HEK293 (cell line): Measurements from ENCODE around the gene MAP3K5.

Experiments
- CTCF ChIA-PET: fragments of 350-600 bp; formaldehyde crosslinking; extraction: SDS; loops from one replicate; lab custom pipeline; 2021; ENCODE audit warnings: antibody characterized with exemption; lab: Yijun Ruan, JAX
- POLR2A ChIA-PET: fragments of 300-600 bp; formaldehyde crosslinking; extraction: SDS; loops from one replicate; lab custom pipeline; 2020; ENCODE audit warnings: antibody characterized with exemption, inconsistent platforms; lab: Yijun Ruan, JAX
- H3K27ac ChIP-seq: fragments of 200-500 bp; sonication (Bioruptor generic); 2 replicates; pipeline ENCODE4 v1.5.1; 2014; ENCODE audit warnings: low read depth, low read length, control low read depth, inconsistent platforms; ENCODE audit errors: extremely low read depth
- H3K36me3 ChIP-seq, 2 experiments: fragments of 200-500 bp in 1 of 2; sonication (Bioruptor generic) in 1 of 2; 1 replicate in 1 of 2; 2 replicates in 1 of 2; pipeline ENCODE4 v1.5.1; 2014 to 2017; ENCODE audit warnings: inconsistent platforms in 2 of 2, low read length in 2 of 2; ENCODE audit not compliant: control insufficient read depth in 2 of 2, insufficient read depth in 1 of 2
- H3K4me1 ChIP-seq: fragments of 200-500 bp; sonication (Bioruptor generic); 2 replicates; pipeline ENCODE4 v1.5.1; 2014; ENCODE audit warnings: mild to moderate bottlenecking, low read length, inconsistent platforms; ENCODE audit not compliant: control insufficient read depth, insufficient read depth
- H3K4me3 ChIP-seq: 2 replicates; pipeline ENCODE4 v1.5.1; 2011; ENCODE audit warnings: low read depth, mild to moderate bottlenecking, control low read depth, low read length, moderate library complexity
- H3K9me3 ChIP-seq: fragments of 200-500 bp; sonication (Bioruptor generic); 2 replicates; pipeline ENCODE4 v1.5.1; 2014; ENCODE audit warnings: low read depth, low read length, inconsistent platforms; ENCODE audit not compliant: control insufficient read depth, insufficient read depth
- SP3 ChIP-seq: fragments of 450-650 bp; formaldehyde crosslinking; IDR thresholded peaks from 2 replicates; pipeline ENCODE4 v1.5.1; 2016; ENCODE audit warnings: missing biosample characterization, missing genetic modification characterization
- SP7 ChIP-seq: fragments of 450-650 bp; formaldehyde crosslinking; IDR thresholded peaks from 2 replicates; pipeline ENCODE4 v1.5.1; 2016; ENCODE audit warnings: missing biosample characterization, missing genetic modification characterization
- YY2 ChIP-seq: fragments of 450-650 bp; formaldehyde crosslinking; IDR thresholded peaks from 2 replicates; pipeline ENCODE4 v1.5.1; 2016; ENCODE audit warnings: missing biosample characterization, missing genetic modification characterization
- ZNF266 ChIP-seq: fragments of 450-650 bp; formaldehyde crosslinking; IDR thresholded peaks from 2 replicates; pipeline ENCODE4 v1.5.1; 2016; ENCODE audit warnings: missing biosample characterization, missing genetic modification characterization, low read depth
- ZNF629 ChIP-seq: fragments of 450-650 bp; formaldehyde crosslinking; IDR thresholded peaks from 2 replicates; pipeline ENCODE4 v1.5.1; 2017; ENCODE audit warnings: missing biosample characterization, missing genetic modification characterization
- TF ChIP-seq, protein P1 (sequence below): fragments of 450-650 bp; formaldehyde crosslinking; IDR thresholded peaks from 2 replicates; pipeline ENCODE4 v1.5.1; 2016; ENCODE audit warnings: missing biosample characterization, missing genetic modification characterization
- TF ChIP-seq, protein P2 (sequence below): fragments of 450-650 bp; formaldehyde crosslinking; IDR thresholded peaks from 2 replicates; pipeline ENCODE4 v1.5.1; 2016; ENCODE audit warnings: missing biosample characterization, missing genetic modification characterization

Gene MAP3K5

GRCh38 chr6:136510299-136510698, 282.0 kb downstream of the MAP3K5 start (continued):
- TF ChIP-seq, protein P1, sequence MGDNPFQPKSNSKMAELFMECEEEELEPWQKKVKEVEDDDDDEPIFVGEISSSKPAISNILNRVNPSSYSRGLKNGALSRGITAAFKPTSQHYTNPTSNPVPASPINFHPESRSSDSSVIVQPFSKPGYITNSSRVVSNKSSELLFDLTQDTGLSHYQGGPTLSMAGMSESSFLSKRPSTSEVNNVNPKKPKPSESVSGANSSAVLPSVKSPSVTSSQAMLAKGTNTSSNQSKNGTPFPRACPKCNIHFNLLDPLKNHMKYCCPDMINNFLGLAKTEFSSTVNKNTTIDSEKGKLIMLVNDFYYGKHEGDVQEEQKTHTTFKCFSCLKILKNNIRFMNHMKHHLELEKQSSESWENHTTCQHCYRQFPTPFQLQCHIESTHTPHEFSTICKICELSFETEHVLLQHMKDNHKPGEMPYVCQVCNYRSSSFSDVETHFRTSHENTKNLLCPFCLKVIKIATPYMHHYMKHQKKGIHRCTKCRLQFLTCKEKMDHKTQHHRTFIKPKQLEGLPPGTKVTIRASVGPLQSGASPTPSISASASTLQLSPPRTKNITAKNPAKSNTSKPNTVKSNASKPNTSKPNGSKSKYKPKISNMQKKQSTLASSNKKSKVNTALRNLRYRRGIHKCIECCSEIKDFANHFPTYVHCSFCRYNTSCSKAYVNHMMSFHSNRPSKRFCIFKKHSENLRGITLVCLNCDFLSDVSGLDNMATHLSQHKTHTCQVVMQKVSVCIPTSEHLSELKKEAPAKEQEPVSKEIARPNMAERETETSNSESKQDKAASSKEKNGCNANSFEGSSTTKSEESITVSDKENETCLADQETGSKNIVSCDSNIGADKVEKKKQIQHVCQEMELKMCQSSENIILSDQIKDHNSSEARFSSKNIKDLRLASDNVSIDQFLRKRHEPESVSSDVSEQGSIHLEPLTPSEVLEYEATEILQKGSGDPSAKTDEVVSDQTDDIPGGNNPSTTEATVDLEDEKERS (tag by site-specific recombination), result no peak

DNA sequence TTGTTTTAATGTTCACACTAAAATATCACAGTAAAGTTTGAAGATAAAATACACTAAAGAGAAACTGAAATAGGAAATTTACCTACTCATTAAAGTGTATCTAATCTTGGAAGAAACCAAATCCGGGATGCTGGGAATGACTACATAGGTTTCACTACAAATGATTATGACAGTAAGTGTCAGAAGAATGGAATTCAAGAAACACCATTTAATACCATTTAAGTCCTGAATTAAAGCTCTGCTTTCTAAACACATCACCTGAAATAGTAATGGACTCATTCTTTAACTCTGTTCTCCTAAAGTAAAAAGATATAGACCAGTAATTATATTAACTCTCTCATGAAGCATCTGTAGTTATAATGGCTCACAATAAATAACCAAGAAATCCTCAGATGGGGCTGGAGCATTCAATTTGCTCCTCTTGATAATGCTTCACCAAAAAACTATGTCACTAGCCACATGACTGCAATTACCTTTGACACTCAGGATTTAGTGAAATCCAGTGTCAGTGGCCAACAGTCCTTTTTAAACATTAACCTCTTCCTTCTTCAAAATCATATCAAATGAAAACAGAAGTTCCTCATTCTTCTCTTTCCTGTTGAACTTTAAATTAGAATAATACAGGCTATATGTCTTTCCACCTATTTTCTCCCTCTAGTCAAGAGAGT, 283.4 kb downstream of the MAP3K5 start:
- POLR2A ChIA-PET, result no interaction called here
- Histone ChIP-seq H3K9me3 (no peaks in the 10 kb centered on the region), H3K4me3 (no peak overlapping the region)
- TF ChIP-seq, protein P2, sequence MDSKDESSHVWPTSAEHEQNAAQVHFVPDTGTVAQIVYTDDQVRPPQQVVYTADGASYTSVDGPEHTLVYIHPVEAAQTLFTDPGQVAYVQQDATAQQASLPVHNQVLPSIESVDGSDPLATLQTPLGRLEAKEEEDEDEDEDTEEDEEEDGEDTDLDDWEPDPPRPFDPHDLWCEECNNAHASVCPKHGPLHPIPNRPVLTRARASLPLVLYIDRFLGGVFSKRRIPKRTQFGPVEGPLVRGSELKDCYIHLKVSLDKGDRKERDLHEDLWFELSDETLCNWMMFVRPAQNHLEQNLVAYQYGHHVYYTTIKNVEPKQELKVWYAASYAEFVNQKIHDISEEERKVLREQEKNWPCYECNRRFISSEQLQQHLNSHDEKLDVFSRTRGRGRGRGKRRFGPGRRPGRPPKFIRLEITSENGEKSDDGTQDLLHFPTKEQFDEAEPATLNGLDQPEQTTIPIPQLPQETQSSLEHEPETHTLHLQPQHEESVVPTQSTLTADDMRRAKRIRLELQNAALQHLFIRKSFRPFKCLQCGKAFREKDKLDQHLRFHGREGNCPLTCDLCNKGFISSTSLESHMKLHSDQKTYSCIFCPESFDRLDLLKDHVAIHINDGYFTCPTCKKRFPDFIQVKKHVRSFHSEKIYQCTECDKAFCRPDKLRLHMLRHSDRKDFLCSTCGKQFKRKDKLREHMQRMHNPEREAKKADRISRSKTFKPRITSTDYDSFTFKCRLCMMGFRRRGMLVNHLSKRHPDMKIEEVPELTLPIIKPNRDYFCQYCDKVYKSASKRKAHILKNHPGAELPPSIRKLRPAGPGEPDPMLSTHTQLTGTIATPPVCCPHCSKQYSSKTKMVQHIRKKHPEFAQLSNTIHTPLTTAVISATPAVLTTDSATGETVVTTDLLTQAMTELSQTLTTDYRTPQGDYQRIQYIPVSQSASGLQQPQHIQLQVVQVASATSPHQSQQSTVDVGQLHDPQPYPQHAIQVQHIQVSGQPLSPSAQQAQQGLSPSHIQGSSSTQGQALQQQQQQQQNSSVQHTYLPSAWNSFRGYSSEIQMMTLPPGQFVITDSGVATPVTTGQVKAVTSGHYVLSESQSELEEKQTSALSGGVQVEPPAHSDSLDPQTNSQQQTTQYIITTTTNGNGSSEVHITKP (tag by site-specific recombination), result peak; percentile 75
- peak; percentile 60 for TF ChIP-seq SP7 (tag by site-specific recombination)
- TF ChIP-seq YY2, result no peak
- TF ChIP-seq ZNF629, result peak; percentile 46; the same call in 1 of the 2 replicates
- TF ChIP-seq ZNF266 (tag by site-specific recombination), result no peak
- TF ChIP-seq SP3 (tag by site-specific recombination), result 0 out of 2 replicates have a peak, but pooled peaks have one; percentile 27
- TF ChIP-seq, all 188 proteins: peak for 4
- CTCF ChIA-PET, result interaction anchor here (0.6 kb wide), 1 partner anchor 80 kb away, joined by 3 read pairs; no protein-coding TSS in a partner anchor
- Histone ChIP-seq H3K4me1 (peaks cover 9% of the 10 kb centered on the region), H3K27ac (no peak overlapping the region), H3K36me3 (no peaks in the 10 kb centered on the region; a peak in 1 of 3 replicates)
